Ascending aorta (tissue), 2 donors: Measurements from ENCODE around the gene TMEM220. TPM values are rescaled to one million over a fixed set of nuclear protein-coding genes. Genes with fewer than 3 reads are reported as not detected.
A peak's percentile ranks its signal among the peaks of the same experiment; 100 is the strongest.

ENCODE experiments used
- DNase-seq, 2 donors: peaks; one replicate each; pipeline ENCODE4 v3.0.0-alpha.2; 2019; ENCODE audit warnings: low spot score in 2 of 2
- H3K27ac ChIP-seq, 2 donors: fragments of 200-600 bp; sonication (generic); one replicate each; pipeline ENCODE4 v1.5.1; 2016 to 2017; ENCODE audit warnings: mild to moderate bottlenecking in 1 of 2
- H3K27me3 ChIP-seq: fragments of 200-600 bp; sonication (generic); one replicate; pipeline ENCODE4 v1.5.1; 2017
- H3K36me3 ChIP-seq, 2 donors: fragments of 200-600 bp; sonication (generic); one replicate each; pipeline ENCODE4 v1.5.1; 2016
- H3K4me1 ChIP-seq, 2 donors: fragments of 200-600 bp; sonication (generic); one replicate each; pipeline ENCODE4 v1.5.1; 2016 to 2017; ENCODE audit warnings: mild to moderate bottlenecking in 1 of 2
- H3K4me3 ChIP-seq, 2 donors: fragments of 200-600 bp; sonication (generic); one replicate each; pipeline ENCODE4 v1.5.1; 2016 to 2017; ENCODE audit warnings: mild to moderate bottlenecking in 1 of 2
- H3K9me3 ChIP-seq, 2 donors: fragments of 200-600 bp; sonication (generic); one replicate each; pipeline ENCODE4 v1.5.1; 2016
- intact Hi-C: fragments of 100-400 bp; cut with DNase I; formaldehyde crosslinking; loops from one replicate; pipeline ENCODE4 v1.15.1; 2023
- total RNA-seq: library from RNA; depleted of rRNA; stranded (reverse); fragments of >200 nt; gene quantifications from one replicate; pipeline ENCODE4 v1.1.0, GENCODE V29; 2016
- TF ChIP-seq, protein P1 (sequence below), 3 experiments: fragments of 200-600 bp in 2 of 3; fragments of 450-650 bp in 1 of 3; sonication (generic) in 2 of 3; IDR thresholded peaks; one replicate each; pipeline ENCODE4 v1.5.1; 2016 to 2019; ENCODE audit warnings: antibody characterized with exemption in 3 of 3, mild to moderate bottlenecking in 1 of 3, moderate library complexity in 1 of 3

TMEM220 gene
- total RNA-seq, 1 donor from 2014 or later: 0.53 TPM

DNA sequence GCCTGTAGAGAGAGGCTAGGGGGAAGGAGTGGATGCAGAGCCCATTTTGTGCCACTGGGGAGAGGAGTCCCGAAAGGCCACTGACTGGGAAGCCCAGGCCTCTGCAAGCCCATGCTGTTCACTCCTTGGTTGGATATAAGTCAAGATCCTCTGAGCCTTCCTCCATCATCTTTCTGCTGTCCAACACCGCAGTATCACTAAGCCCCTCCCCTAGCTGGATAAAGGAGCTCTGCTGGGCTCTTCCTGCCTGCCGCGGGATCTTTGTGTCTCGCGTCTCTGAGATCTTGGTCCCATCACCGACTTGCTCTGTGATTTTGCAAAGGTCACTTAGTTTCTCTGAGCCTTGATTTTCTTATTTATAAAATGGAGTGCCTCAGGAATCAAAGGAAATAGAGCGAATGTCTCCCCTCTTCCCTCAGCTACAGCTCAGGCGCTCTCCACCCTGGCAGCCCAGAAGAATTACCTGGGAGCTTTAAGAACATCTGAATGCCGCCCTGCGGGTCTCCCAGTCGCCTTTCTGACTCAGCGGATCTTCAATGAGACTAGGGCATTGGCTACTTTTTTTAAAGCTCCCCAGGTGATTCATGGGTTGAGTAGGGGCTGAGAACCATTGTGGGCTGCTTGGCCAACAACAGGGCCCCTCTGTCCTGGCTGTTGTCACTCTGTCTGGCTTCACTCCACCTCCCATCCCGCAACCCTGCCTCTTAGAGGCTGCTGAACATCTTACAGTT is 25.2 kb upstream of the TMEM220 start:
- Histone ChIP-seq H3K4me3 (no peak overlapping the region), H3K4me1 (no peaks in the 10 kb centered on the region), H3K27ac (no peak overlapping the region), H3K9me3 (no peaks in the 10 kb centered on the region), H3K36me3 (no peaks in the 10 kb centered on the region), H3K27me3 (no peaks in the 10 kb centered on the region)
- TF ChIP-seq, protein P1, sequence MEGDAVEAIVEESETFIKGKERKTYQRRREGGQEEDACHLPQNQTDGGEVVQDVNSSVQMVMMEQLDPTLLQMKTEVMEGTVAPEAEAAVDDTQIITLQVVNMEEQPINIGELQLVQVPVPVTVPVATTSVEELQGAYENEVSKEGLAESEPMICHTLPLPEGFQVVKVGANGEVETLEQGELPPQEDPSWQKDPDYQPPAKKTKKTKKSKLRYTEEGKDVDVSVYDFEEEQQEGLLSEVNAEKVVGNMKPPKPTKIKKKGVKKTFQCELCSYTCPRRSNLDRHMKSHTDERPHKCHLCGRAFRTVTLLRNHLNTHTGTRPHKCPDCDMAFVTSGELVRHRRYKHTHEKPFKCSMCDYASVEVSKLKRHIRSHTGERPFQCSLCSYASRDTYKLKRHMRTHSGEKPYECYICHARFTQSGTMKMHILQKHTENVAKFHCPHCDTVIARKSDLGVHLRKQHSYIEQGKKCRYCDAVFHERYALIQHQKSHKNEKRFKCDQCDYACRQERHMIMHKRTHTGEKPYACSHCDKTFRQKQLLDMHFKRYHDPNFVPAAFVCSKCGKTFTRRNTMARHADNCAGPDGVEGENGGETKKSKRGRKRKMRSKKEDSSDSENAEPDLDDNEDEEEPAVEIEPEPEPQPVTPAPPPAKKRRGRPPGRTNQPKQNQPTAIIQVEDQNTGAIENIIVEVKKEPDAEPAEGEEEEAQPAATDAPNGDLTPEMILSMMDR (IDR thresholded peaks at IDR 0.05): no peak
- intact Hi-C loops: no loop called here
- no peak for DNase-seq

DNA sequence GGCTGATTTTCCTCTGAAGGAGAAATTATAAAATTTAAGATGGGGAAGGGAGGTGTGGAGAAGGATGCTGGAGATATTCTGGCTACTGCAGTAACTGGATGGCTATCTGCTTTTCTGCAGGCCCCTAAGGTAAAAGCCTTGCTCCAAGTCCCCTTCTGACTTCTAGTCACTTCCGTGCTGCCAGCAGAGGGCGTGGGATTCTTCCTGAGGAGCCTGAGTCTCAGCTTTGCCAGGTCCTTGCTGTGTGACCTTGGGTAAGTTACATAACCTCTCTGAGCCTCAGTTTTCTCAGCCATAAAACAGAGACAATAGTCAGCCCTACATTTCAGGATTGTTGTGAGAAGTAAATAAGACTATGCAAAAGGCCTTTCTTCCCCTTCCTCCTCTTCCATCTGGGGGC is 24.3 kb upstream of the TMEM220 start:
- Histone ChIP-seq H3K4me1 (no peaks in the 10 kb centered on the region), H3K27ac (no peak overlapping the region), H3K27me3 (no peaks in the 10 kb centered on the region), H3K36me3 (no peaks in the 10 kb centered on the region), H3K4me3 (no peak overlapping the region), H3K9me3 (no peaks in the 10 kb centered on the region)
- TF ChIP-seq, protein P1 (IDR thresholded peaks at IDR 0.05): peak in 1 of 3 experiments; percentile 6
- no peak for DNase-seq
- intact Hi-C loops: no loop called here

DNA sequence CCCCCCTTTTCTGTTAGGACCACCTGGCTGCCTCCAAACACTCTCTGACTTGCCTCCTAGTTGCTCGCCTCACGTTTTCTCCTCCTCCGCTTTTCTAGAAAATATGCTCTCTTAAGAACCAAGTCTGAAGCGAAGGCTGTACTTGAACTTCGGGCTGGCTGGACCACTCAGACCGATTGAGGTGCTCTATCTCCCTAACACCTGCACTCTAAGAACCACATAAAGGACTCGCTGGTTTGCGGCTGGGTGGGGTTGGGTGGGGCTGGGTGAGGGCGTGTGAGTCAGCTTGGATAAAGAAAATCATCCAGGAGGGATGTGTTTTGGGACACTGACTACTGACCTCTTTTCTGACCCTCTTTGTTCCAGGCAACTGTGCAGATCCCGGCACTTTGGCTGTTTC is 22.9 kb upstream of the TMEM220 start:
- Histone ChIP-seq H3K9me3 (no peaks in the 10 kb centered on the region), H3K36me3 (no peaks in the 10 kb centered on the region), H3K27ac (no peak overlapping the region), H3K27me3 (no peaks in the 10 kb centered on the region), H3K4me3 (no peak overlapping the region), H3K4me1 (no peaks in the 10 kb centered on the region)
- intact Hi-C loops: no loop called here
- TF ChIP-seq, protein P1 (IDR thresholded peaks at IDR 0.05): no peak
- DNase-seq: no peak

DNA sequence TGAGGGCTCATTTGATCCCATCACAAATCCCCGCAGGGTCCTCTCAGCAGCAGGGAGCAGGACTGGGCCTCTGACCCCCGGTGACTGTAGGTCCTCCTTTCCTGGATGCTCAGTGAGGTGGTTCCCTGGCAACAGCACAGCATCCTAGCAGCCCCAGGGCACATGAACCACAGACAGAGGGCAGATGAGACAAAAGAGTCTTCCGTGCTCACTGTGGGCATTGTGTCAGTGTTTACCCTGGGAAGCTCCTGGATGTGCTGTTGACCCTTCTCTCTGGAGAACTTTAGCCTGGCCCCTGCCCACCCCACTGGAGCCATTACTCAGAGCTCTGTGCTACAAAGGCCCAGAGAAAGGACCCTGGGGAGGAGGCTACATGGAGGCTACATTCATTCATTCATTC is 21.7 kb upstream of the TMEM220 start:
- no peak for DNase-seq
- Histone ChIP-seq H3K27ac (no peak overlapping the region), H3K4me1 (no peaks in the 10 kb centered on the region), H3K4me3 (no peak overlapping the region), H3K27me3 (no peaks in the 10 kb centered on the region), H3K36me3 (no peaks in the 10 kb centered on the region), H3K9me3 (no peaks in the 10 kb centered on the region)
- TF ChIP-seq, protein P1 (IDR thresholded peaks at IDR 0.05): no peak
- intact Hi-C loops: no loop called here

DNA sequence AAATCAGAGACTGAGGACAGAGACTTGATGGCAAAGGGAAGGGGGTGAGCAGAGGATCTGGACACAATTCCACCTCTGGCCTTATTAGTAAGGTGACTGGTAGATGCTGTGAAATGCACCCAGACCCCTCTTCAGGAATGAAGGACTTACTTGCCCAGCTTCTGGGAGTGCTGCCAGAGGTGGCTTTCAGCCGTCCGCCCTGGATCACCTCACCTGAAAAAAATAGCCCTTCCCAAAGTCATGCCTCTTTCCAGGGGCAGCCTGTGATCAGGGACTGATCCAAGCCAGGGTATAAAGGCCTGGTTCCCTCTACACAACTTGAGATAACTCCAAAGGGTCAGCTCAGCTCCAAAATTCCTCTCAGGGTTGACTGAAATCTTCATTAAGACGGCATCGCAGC is 20.4 kb upstream of the TMEM220 start:
- Histone ChIP-seq H3K27me3 (no peaks in the 10 kb centered on the region), H3K27ac (no peak overlapping the region), H3K36me3 (no peaks in the 10 kb centered on the region), H3K9me3 (no peaks in the 10 kb centered on the region), H3K4me1 (no peaks in the 10 kb centered on the region), H3K4me3 (no peak overlapping the region)
- DNase-seq: no peak
- TF ChIP-seq, protein P1 (IDR thresholded peaks at IDR 0.05): no peak
- intact Hi-C loops: no loop called here
